Lower leg skin (tissue), 4 donors: ENCODE results near the gene KIF20B. TPM values are rescaled to one million over a fixed set of nuclear protein-coding genes. Genes with fewer than 3 reads are reported as not detected.
"Not testable (repeated sequence)": the region's sequence is repeated elsewhere in the genome, so short reads cannot be mapped to it uniquely, and the experiment has no call there.

ENCODE experiments used
- DNase-seq, 2 donors: peaks; one replicate each; pipeline ENCODE4 v3.0.0-alpha.2; 2019; ENCODE audit warnings: low spot score in 2 of 2
- H3K4me3 ChIP-seq: fragments of 200-600 bp; sonication (generic); 2 replicates; pipeline ENCODE4 v1.5.1; 2017; ENCODE audit warnings: mild to moderate bottlenecking, low read depth; ENCODE audit not compliant: poor library complexity, severe bottlenecking
- CTCF ChIP-seq, 3 donors: fragments of 450-650 bp; IDR thresholded peaks; one replicate each; pipeline ENCODE4 v1.5.1; 2016; ENCODE audit warnings: antibody characterized with exemption in 3 of 3, mild to moderate bottlenecking in 3 of 3, moderate library complexity in 2 of 3
- POLR2A ChIP-seq, 2 donors: fragments of 450-650 bp; IDR thresholded peaks; one replicate each; pipeline ENCODE4 v1.6.1; 2016 to 2017; ENCODE audit warnings: antibody characterized with exemption in 2 of 2, mild to moderate bottlenecking in 1 of 2, moderate library complexity in 1 of 2
- WGBS, 2 donors: methylation state at CpG; one replicate each; pipeline ENCODE4 v1.1.5; 2018; 5-methylcytosine and 5-hydroxymethylcytosine counted together
- intact Hi-C: fragments of 100-400 bp; cut with DNase I; formaldehyde crosslinking; loops from one replicate; pipeline ENCODE4 v1.15.0; 2023; ENCODE audit warnings: low total_unique reads
- total RNA-seq, 4 donors: library from RNA; depleted of rRNA; stranded (reverse); fragments of >200 nt; gene quantifications; one replicate each; pipeline ENCODE4 v1.1.0, GENCODE V29; 2016

KIF20B gene
- total RNA-seq, 4 donors from 2014 or later = 3.2 to 6.2 (median 5.7) TPM

GRCh38 chr10:89814278-89814677 lies 112.9 kb downstream of the KIF20B start:
- 72 to 91% methylated on average over 1 of the region's 1 CpG for WGBS, 2 donors
- H3K4me3 ChIP-seq = no peak overlapping the region
- TF ChIP-seq POLR2A (IDR thresholded peaks at IDR 0.05) (no peak), CTCF (IDR thresholded peaks at IDR 0.05) (no peak)
- intact Hi-C loops = no loop called here
- DNase-seq = no peak

DNA sequence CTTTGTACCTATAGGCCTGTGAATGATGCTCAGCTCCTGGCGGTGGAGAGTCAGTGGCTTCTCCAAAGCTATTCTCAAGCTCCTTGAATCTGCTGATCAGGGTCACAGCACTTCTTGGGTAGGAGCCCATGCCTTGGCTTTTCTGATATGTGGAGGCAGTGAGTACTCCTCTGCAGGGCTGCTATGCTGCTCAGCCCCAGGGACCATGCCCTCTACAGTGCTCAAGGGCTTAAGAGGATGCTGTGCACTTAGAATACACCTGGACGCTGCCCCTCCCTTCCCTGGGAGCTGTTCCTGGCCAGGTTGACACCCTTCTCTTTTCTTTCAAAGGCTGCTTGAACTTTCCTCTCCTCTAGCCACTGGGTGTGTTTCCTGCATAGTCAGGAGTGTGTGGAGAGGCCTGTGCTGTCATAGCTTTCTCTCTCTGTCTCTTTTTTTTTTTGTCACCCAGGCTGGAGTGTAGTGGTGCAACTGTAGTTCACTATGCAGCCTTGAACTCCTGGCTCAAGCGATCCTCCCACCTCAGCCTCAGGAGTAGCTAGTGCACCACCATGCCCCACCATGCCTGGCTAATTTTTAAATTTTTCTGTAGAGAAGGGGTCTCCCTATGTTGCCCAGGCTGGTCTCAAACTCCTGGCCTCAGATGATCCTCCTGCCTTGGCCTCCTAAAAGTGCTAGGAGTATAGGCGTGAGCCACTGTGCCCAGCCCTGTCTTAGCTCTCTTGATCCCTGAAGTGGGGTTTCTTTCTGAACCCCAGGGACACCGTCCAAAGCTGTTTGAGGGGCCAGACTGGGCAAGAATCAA lies 113.9 kb downstream of the KIF20B start:
- no peak for TF ChIP-seq CTCF (IDR thresholded peaks at IDR 0.05)
- no peak for TF ChIP-seq POLR2A (IDR thresholded peaks at IDR 0.05)
- intact Hi-C loops = no loop called here
- DNase-seq = no peak
- H3K4me3 ChIP-seq = no peak overlapping the region
- 83 to 90% methylated on average over 5 of the region's 5 CpGs for WGBS, 2 donors

GRCh38 chr10:89819008-89819407 lies 117.6 kb downstream of the KIF20B start:
- WGBS, 2 donors = 69 to 83% methylated on average over 3 of the region's 3 CpGs
- DNase-seq, intact Hi-C loops, H3K4me3 ChIP-seq: not testable (repeated sequence)

Other genes starting within 250 kb of the KIF20B start
- gene SLC16A12, start 166.0 kb upstream of the KIF20B start, total RNA-seq = 1 to 10 TPM in 2 of 4 donors, under 1 TPM in 2; 0.13 to 1.5 (median 0.90) TPM
- 10 to 100 TPM; 10.8 to 36.3 (median 30.2) TPM for gene PANK1, start 56.3 kb upstream of the KIF20B start, total RNA-seq